Gastrocnemius medialis (tissue), 4 donors: ENCODE results near the gene NACC1. TPM values are rescaled to one million over a fixed set of nuclear protein-coding genes. Genes with fewer than 3 reads are reported as not detected.

Experiments used
- ATAC-seq, 2 donors: fragments of 150-250 bp; one replicate each; pipeline ENCODE4 v1.9.1; 2016
- DNase-seq, 2 donors: peaks; one replicate each; pipeline ENCODE4 v3.0.0-alpha.2; 2019
- H3K27ac ChIP-seq, 4 donors: fragments of 200-600 bp; sonication (generic); 1 replicate in 1 of 4; 2 replicates in 3 of 4; pipeline ENCODE4 v1.5.1; 2016 to 2018; ENCODE audit warnings: mild to moderate bottlenecking in 2 of 4, moderate library complexity in 1 of 4
- H3K27me3 ChIP-seq, 3 donors: fragments of 200-600 bp; sonication (generic) in 2 of 3; 1 replicate in 1 of 3; 2 replicates in 2 of 3; pipeline versions ENCODE4 v1.5.1 to v1.6.0; 2016 to 2019; ENCODE audit warnings: mild to moderate bottlenecking in 1 of 3, moderate library complexity in 1 of 3
- H3K36me3 ChIP-seq, 2 donors: fragments of 200-600 bp; sonication (generic) in 1 of 2; one replicate each; pipeline ENCODE4 v1.5.1; 2017 to 2018
- H3K4me1 ChIP-seq, 2 donors: fragments of 200-600 bp; sonication (generic) in 1 of 2; one replicate each; pipeline ENCODE4 v1.5.1; 2016 to 2017; ENCODE audit warnings: mild to moderate bottlenecking in 2 of 2
- H3K4me3 ChIP-seq, 4 donors: fragments of 200-600 bp; sonication (generic) in 3 of 4; 1 replicate in 1 of 4; 2 replicates in 3 of 4; pipeline ENCODE4 v1.5.1; 2016 to 2019; ENCODE audit warnings: mild to moderate bottlenecking in 2 of 4
- H3K9me3 ChIP-seq, 3 donors: fragments of 200-600 bp; sonication (generic) in 2 of 3; 1 replicate in 1 of 3; 2 replicates in 2 of 3; pipeline ENCODE4 v1.5.1; 2016 to 2019
- CTCF ChIP-seq, 5 experiments: fragments of 450-650 bp in 3 of 5; fragments of 200-600 bp in 2 of 5; sonication (generic) in 2 of 5; IDR thresholded peaks in 4 of 5; conservative IDR thresholded peaks in 1 of 5; 1 replicate in 4 of 5; 2 replicates in 1 of 5; pipeline ENCODE4 v1.5.1; 2016 to 2019; ENCODE audit warnings: antibody characterized with exemption in 5 of 5, mild to moderate bottlenecking in 3 of 5, moderate library complexity in 3 of 5
- POLR2A ChIP-seq, 2 donors: fragments of 450-650 bp; IDR thresholded peaks; one replicate each; pipeline ENCODE4 v1.6.1; 2017; ENCODE audit warnings: antibody characterized with exemption in 2 of 2, mild to moderate bottlenecking in 2 of 2, moderate library complexity in 2 of 2
- in situ Hi-C, 4 donors: fragments of 200-750 bp; cut with MboI; loops; one replicate each; pipeline versions ENCODE4 v1.15.0 to v1.8.0; 2017; ENCODE audit warnings: low sequenced_read_pairs in 4 of 4
- intact Hi-C: fragments of 100-400 bp; cut with DNase I; formaldehyde crosslinking; loops from one replicate; pipeline ENCODE4 v1.15.1; 2023; ENCODE audit warnings: low total_unique reads
- total RNA-seq, 4 donors: library from RNA; depleted of rRNA; stranded (reverse); fragments of >200 nt; gene quantifications; one replicate each; pipeline versions ENCODE4 v1.1.0 to v1.2.3, GENCODE V29; 2016

Gene NACC1
- total RNA-seq, 4 donors from 2014 or later = 36.3 to 81.3 (median 49.4) TPM

- H3K27ac ChIP-seq = no peak overlapping the region
- H3K4me1 ChIP-seq = peaks cover 0 to 19% of the 10 kb centered on the region in 2 donors
- DNase-seq (no peak), ATAC-seq (no peak)
- intact Hi-C loops (no loop called here), in situ Hi-C loops (no loop called here)
- H3K9me3 ChIP-seq = no peaks in the 10 kb centered on the region
- no peaks in the 10 kb centered on the region for H3K27me3 ChIP-seq
- no peak for TF ChIP-seq POLR2A (IDR thresholded peaks at IDR 0.05)
- TF ChIP-seq CTCF (IDR thresholded peaks at IDR 0.05 in 4 of 5, conservative IDR thresholded peaks at IDR 0.05 in 1 of 5) = no peak
- no peak overlapping the region for H3K4me3 ChIP-seq
- peaks cover 0 to 8% of the 10 kb centered on the region in 2 donors for H3K36me3 ChIP-seq
Measured at GRCh38 chr19:13130886-13131490, 12.9 kb downstream of the NACC1 start.

DNA sequence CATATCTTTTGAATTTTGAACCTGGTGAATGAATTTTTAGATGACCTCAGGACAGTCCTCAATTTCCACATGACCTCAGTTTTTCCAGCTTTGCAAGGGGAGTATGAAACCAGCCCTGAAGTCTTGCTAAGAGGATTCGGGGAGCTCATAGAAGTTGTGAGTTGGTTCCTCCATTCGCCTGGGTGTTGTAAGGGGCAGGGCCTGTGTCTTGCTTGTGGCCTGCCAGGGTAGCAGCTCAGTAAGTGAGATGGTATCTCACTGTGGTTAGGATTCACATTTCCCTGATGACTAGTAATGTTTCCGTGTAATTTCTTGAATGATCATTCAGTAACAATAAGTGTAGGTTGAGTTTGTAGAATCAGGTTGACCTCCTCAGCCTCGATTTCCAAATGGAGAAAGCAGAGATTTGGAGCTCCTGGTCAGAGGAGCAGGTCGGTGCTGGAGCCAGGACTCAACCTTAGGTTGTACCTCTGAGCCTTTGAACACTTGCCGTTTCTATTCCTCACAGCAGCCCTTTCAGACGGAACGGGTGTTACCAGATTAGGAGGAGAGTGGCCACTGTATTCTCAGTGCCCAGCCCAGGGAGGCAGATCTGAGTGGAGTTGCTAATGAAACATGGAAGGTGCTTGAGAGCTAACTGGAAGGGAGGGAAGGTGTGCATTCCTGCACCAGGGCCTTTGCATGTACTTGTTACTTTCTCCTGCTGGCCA is 14.6 kb downstream of the NACC1 start:
- DNase-seq (no peak), ATAC-seq (no peak)
- intact Hi-C loops (no loop called here), in situ Hi-C loops (no loop called here)
- H3K27me3 ChIP-seq = no peaks in the 10 kb centered on the region
- H3K9me3 ChIP-seq = no peaks in the 10 kb centered on the region
- TF ChIP-seq POLR2A (IDR thresholded peaks at IDR 0.05) = no peak
- TF ChIP-seq CTCF (IDR thresholded peaks at IDR 0.05 in 4 of 5, conservative IDR thresholded peaks at IDR 0.05 in 1 of 5) = no peak
- peak overlapping the region in 3 of 4 donors; percentile 38 to 62 (median 48) for H3K27ac ChIP-seq
- peaks cover 0 to 16% of the 10 kb centered on the region in 2 donors for H3K4me1 ChIP-seq
- H3K4me3 ChIP-seq = no peak overlapping the region
- peaks cover 0 to 25% of the 10 kb centered on the region in 2 donors for H3K36me3 ChIP-seq

DNA sequence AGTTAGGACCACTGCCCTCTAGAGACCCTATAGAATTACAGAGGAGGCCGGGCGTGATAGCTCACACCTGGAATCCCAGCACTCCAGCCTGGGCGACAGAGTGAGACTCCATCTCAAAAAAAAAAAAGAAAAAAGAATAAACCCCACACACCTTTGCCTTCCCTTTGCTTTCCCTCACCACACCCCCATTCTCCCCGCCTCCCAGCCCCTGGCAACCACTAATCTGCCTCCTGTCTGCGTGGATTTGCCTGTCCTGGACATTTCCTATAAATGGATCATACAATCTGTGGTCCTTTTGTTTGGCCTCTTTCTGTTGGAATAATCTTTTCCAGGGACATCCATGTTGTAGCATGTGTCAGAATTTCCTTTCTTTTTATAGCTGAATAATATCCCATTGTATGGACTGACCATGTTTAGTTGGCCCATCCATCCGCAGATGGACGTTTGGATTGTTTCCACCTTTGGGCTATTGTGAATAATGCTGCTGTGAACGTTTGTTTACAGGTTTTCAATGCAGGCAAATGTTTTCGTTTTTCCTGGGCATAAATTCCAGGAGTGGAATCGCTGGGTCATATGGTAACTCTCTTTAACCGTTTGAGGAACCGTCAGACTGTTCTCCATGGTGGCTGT is 15.3 kb downstream of the NACC1 start:
- no peaks in the 10 kb centered on the region for H3K9me3 ChIP-seq
- H3K36me3 ChIP-seq = peaks cover 0 to 32% of the 10 kb centered on the region in 2 donors
- H3K4me3 ChIP-seq = no peak overlapping the region
- ATAC-seq = no peak
- in situ Hi-C loops = no loop called here
- no peak for TF ChIP-seq POLR2A (IDR thresholded peaks at IDR 0.05)
- TF ChIP-seq CTCF (IDR thresholded peaks at IDR 0.05 in 4 of 5, conservative IDR thresholded peaks at IDR 0.05 in 1 of 5) = no peak
- H3K27ac ChIP-seq = peak overlapping the region in 3 of 4 donors; percentile 38 to 62 (median 48)
- DNase-seq = no peak
- no peaks in the 10 kb centered on the region for H3K27me3 ChIP-seq
- peaks cover 0 to 13% of the 10 kb centered on the region in 2 donors for H3K4me1 ChIP-seq
- intact Hi-C loops = no loop called here

- no peak overlapping the region for H3K4me3 ChIP-seq
- H3K9me3 ChIP-seq = no peaks in the 10 kb centered on the region
- ATAC-seq (peak; percentile 92 to 97), DNase-seq (peak; percentile 63 to 71)
- H3K4me1 ChIP-seq = peaks cover 0 to 13% of the 10 kb centered on the region in 2 donors
- peaks cover 0 to 41% of the 10 kb centered on the region in 2 donors for H3K36me3 ChIP-seq
- no peak for TF ChIP-seq CTCF (IDR thresholded peaks at IDR 0.05 in 4 of 5, conservative IDR thresholded peaks at IDR 0.05 in 1 of 5)
- TF ChIP-seq POLR2A (IDR thresholded peaks at IDR 0.05) = no peak
- H3K27me3 ChIP-seq = no peaks in the 10 kb centered on the region
- in situ Hi-C loops (no loop called here), intact Hi-C loops (no loop called here)
- peak overlapping the region in 3 of 4 donors; percentile 31 to 74 (median 62) for H3K27ac ChIP-seq
Measured at GRCh38 chr19:13134626-13135025, 16.6 kb downstream of the NACC1 start.
